Measurements from ENCODE around the gene SHH.

Gene SHH

DNA sequence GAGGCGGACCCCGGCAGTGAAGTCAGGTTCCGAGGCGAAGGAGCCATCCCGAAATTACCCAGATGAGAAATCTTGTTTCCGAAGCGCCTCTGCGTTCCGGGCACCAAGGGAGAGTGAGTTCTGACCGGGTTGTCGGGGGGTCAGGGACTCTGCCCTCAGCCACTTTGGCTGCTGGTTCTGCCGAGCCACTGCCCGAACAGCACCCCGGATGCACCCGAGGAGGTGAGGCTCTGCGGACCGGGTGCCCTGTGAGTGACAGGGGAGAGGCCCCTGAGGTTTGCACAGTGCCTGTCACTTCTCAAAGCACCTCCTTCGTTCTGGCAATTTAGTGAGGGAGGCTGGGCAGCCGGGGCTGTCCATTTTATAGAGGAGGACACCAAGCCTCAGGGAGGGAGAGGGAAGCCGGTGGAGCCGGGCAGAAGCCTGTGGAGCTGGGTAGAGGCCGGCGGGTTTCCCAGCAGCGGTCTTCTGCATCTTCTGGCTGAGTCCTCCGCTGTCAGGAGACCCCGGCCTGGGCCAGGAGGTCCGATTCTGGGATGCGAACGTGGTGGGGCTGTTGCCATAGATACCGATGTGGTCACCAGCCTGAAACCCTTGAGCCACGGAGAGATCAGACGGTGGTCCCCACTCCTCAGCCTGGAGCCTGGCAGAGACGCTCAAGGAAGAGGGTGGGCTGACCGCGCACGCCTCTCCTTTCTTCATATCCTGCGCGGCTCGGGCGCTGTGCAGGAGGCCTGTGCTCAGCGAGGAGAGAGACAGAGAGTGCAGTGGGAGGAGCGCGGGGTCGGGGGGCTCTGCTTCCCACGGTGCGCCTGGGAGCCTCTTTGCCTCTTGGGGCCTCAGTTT lies 18.9 kb upstream of the SHH start:
- H3K79me2 ChIP-seq (ENCODE audit: control insufficient read depth, low read length), result no peaks in the 10 kb centered on the region
- TF ChIP-seq EZH2phosphoT487 (IDR thresholded peaks at IDR 0.05; ENCODE audit: borderline replicate concordance, low read length), result no peak
- TF ChIP-seq, protein P1, sequence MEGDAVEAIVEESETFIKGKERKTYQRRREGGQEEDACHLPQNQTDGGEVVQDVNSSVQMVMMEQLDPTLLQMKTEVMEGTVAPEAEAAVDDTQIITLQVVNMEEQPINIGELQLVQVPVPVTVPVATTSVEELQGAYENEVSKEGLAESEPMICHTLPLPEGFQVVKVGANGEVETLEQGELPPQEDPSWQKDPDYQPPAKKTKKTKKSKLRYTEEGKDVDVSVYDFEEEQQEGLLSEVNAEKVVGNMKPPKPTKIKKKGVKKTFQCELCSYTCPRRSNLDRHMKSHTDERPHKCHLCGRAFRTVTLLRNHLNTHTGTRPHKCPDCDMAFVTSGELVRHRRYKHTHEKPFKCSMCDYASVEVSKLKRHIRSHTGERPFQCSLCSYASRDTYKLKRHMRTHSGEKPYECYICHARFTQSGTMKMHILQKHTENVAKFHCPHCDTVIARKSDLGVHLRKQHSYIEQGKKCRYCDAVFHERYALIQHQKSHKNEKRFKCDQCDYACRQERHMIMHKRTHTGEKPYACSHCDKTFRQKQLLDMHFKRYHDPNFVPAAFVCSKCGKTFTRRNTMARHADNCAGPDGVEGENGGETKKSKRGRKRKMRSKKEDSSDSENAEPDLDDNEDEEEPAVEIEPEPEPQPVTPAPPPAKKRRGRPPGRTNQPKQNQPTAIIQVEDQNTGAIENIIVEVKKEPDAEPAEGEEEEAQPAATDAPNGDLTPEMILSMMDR (IDR thresholded peaks at IDR 0.05; ENCODE audit: low read depth, low read length, poor library complexity, severe bottlenecking), result no peak
- no peak overlapping the region for H3K27ac ChIP-seq (ENCODE audit: low read depth, low read length)
- no peaks in the 10 kb centered on the region for H3K36me3 ChIP-seq (ENCODE audit: control insufficient read depth, low read length)
- H3K9me2 ChIP-seq (replicated peaks; ENCODE audit: control insufficient read depth, low read length), result no peaks in the 10 kb centered on the region
- H3K4me3 ChIP-seq (ENCODE audit: low read length), result no peak overlapping the region
- no peaks in the 10 kb centered on the region for H3K4me1 ChIP-seq (ENCODE audit: control insufficient read depth, low read length)
- no peak overlapping the region for H3K4me2 ChIP-seq (ENCODE audit: low read length)
- no peaks in the 10 kb centered on the region for H3K27me3 ChIP-seq (ENCODE audit: control insufficient read depth, low read length)
- no peaks in the 10 kb centered on the region for H3K9me3 ChIP-seq (ENCODE audit: control insufficient read depth, insufficient read depth, low read length)
- no peaks in the 10 kb centered on the region for H3F3A ChIP-seq (ENCODE audit: control insufficient read depth, insufficient read depth)
- no peaks in the 10 kb centered on the region for H4K20me1 ChIP-seq (ENCODE audit: control insufficient read depth, insufficient read depth, low read depth, low read length)

DNA sequence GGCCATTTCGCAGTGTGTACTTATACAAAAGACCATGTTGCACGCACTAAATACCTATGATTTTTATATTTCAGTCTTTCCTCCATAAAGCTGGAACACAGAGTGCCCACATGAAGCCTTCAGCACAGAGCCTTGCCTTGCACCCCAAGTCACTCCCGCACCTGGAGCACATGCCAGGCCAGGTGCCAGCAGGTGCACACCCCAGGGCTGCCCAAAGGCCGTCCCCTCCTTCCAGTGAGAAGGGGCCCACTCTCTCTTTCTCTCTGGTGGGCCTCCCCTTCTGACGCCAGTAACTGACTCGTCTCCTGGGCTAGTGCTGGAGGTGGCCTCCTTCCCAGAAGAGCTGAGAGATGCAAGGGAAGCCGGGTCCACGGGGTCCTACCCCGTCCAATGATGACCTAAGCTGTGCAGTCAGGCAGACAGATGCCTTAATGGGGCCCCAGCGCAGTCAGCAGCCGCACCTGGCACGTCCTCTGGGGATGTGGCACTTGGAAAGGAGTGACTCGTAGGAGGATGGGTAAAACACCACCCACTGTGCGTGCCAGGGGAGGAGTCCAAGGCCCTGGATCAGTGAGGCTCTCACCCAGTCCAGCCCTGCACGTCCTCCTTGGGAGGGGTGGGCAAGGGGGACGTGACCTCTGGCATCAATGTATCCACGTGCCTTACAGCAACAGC lies 17.7 kb upstream of the SHH start:
- no peak overlapping the region for H3K27ac ChIP-seq (ENCODE audit: low read depth, low read length)
- TF ChIP-seq EZH2phosphoT487 (IDR thresholded peaks at IDR 0.05; ENCODE audit: borderline replicate concordance, low read length), result no peak
- TF ChIP-seq, protein P1 (IDR thresholded peaks at IDR 0.05; ENCODE audit: low read depth, low read length, poor library complexity, severe bottlenecking), result no peak
- H3K27me3 ChIP-seq (ENCODE audit: control insufficient read depth, low read length), result no peaks in the 10 kb centered on the region
- H3K9me3 ChIP-seq (ENCODE audit: control insufficient read depth, insufficient read depth, low read length), result no peaks in the 10 kb centered on the region
- H3K4me2 ChIP-seq (ENCODE audit: low read length), result no peak overlapping the region
- H4K20me1 ChIP-seq (ENCODE audit: control insufficient read depth, insufficient read depth, low read depth, low read length), result no peaks in the 10 kb centered on the region
- no peaks in the 10 kb centered on the region for H3F3A ChIP-seq (ENCODE audit: control insufficient read depth, insufficient read depth)
- no peaks in the 10 kb centered on the region for H3K36me3 ChIP-seq (ENCODE audit: control insufficient read depth, low read length)
- H3K9me2 ChIP-seq (replicated peaks; ENCODE audit: control insufficient read depth, low read length), result no peaks in the 10 kb centered on the region
- H3K79me2 ChIP-seq (ENCODE audit: control insufficient read depth, low read length), result no peaks in the 10 kb centered on the region
- no peak overlapping the region for H3K4me3 ChIP-seq (ENCODE audit: low read length)
- no peaks in the 10 kb centered on the region for H3K4me1 ChIP-seq (ENCODE audit: control insufficient read depth, low read length)

DNA sequence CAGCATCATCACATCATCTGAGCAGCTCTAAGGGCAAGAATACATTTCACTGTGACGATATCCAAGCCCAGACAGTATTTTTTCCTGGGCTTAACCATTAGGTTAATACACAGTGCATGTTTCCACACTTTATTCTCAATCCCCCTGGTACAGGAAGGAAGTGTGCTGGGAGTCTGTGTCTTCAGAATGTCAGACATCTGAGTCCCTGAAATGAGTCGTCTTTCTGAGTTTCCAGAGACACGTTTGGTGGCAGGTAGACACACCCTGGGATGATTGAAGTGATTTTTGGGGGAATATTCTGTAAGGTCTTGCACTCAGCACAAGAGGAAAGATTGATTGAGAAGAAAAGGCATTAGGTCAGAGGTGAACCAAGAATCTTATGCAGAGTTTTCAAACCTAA lies 13.1 kb upstream of the SHH start:
- H3K4me3 ChIP-seq (ENCODE audit: low read length), result no peak overlapping the region
- no peaks in the 10 kb centered on the region for H3K4me1 ChIP-seq (ENCODE audit: control insufficient read depth, low read length)
- no peaks in the 10 kb centered on the region for H3K9me2 ChIP-seq (replicated peaks; ENCODE audit: control insufficient read depth, low read length)
- H3F3A ChIP-seq (ENCODE audit: control insufficient read depth, insufficient read depth), result no peaks in the 10 kb centered on the region
- no peaks in the 10 kb centered on the region for H3K36me3 ChIP-seq (ENCODE audit: control insufficient read depth, low read length)
- H3K27ac ChIP-seq (ENCODE audit: low read depth, low read length), result no peak overlapping the region
- H4K20me1 ChIP-seq (ENCODE audit: control insufficient read depth, insufficient read depth, low read depth, low read length), result no peaks in the 10 kb centered on the region
- H3K79me2 ChIP-seq (ENCODE audit: control insufficient read depth, low read length), result no peaks in the 10 kb centered on the region
- H3K9me3 ChIP-seq (ENCODE audit: control insufficient read depth, insufficient read depth, low read length), result no peaks in the 10 kb centered on the region
- H3K4me2 ChIP-seq (ENCODE audit: low read length), result no peak overlapping the region
- TF ChIP-seq EZH2phosphoT487 (IDR thresholded peaks at IDR 0.05; ENCODE audit: borderline replicate concordance, low read length), result no peak
- TF ChIP-seq, protein P1 (IDR thresholded peaks at IDR 0.05; ENCODE audit: low read depth, low read length, poor library complexity, severe bottlenecking), result no peak
- H3K27me3 ChIP-seq (ENCODE audit: control insufficient read depth, low read length), result peaks cover 10% of the 10 kb centered on the region
